Measurements from ENCODE around the gene CEP68. TPM values are rescaled to one million over a fixed set of nuclear protein-coding genes. Genes with fewer than 3 reads are reported as not detected.

The CEP68 gene
- total RNA-seq: 1.7 and 7.8 TPM in 2 replicates

GRCh38 chr2:65056215-65057053 lies at the start of gene CEP68:
Gene CEP68, plus strand, starts transcription at chr2:65056416. Its CDS starts 13,029 bp downstream, at chr2:65069445.

GRCh38 chr2:65129826-65130663 lies 73.8 kb downstream of the CEP68 start, which contains the start of gene RAB1A:
Gene RAB1A, minus strand, starts transcription at chr2:65130106. Its CDS starts 191 bp downstream, at chr2:65129915.

Other genes with a start within 250 kb of the CEP68 start
- 22.2 and 37.9 TPM in 2 replicates for gene SLC1A4, start 67.0 kb upstream of the CEP68 start, total RNA-seq
- 135 and 175 TPM in 2 replicates for gene RAB1A, start 73.7 kb downstream of the CEP68 start, total RNA-seq
- gene ACTR2, start 171.4 kb downstream of the CEP68 start, total RNA-seq: 121 and 154 TPM in 2 replicates

All from nasal cavity respiratory epithelium epithelial cell of viscerocranial mucosa (primary cell).